ENCODE data around the gene CAMK2A.

CAMK2A gene

GRCh38 chr5:150245111-150245789 lies 44.3 kb downstream of the CAMK2A start:
- POLR2A ChIA-PET, result no interaction called here
- CTCF ChIA-PET, result interaction anchor here (0.5 kb wide), 1 partner anchor 28 kb away, joined by 3 read pairs; no protein-coding TSS in a partner anchor
- no peak for TF ChIP-seq ZNF610 (tag by site-specific recombination; IDR thresholded peaks at IDR 0.05; ENCODE audit: borderline replicate concordance)
- no peak for TF ChIP-seq ZNF529 (tag by site-specific recombination; IDR thresholded peaks at IDR 0.05; ENCODE audit: insufficient replicate concordance)
- TF ChIP-seq GFI1B (tag by site-specific recombination; IDR thresholded peaks at IDR 0.05), result no peak
- TF ChIP-seq ZNF626 (tag by site-specific recombination; IDR thresholded peaks at IDR 0.05), result no peak
- TF ChIP-seq ZNF146 (tag by site-specific recombination; IDR thresholded peaks at IDR 0.05), result no peak
- no peak for TF ChIP-seq REPIN1 (tag by site-specific recombination; IDR thresholded peaks at IDR 0.05; ENCODE audit: low read depth)
- no peak for TF ChIP-seq OVOL3 (tag by site-specific recombination; IDR thresholded peaks at IDR 0.05)
- TF ChIP-seq TRIM28 (IDR thresholded peaks at IDR 0.05; ENCODE audit: borderline replicate concordance, low read length), result no peak
- no peak for TF ChIP-seq ZBTB10 (tag by site-specific recombination; IDR thresholded peaks at IDR 0.05)
- TF ChIP-seq ZNF571 (tag by site-specific recombination; IDR thresholded peaks at IDR 0.05), result no peak
- no peak for TF ChIP-seq ZNF248 (tag by site-specific recombination; IDR thresholded peaks at IDR 0.05)
- no peak for TF ChIP-seq REST (tag by site-specific recombination; IDR thresholded peaks at IDR 0.05)
- no peak for TF ChIP-seq ZNF549 (tag by site-specific recombination; IDR thresholded peaks at IDR 0.05)
- no peak for TF ChIP-seq FEZF1 (tag by site-specific recombination; IDR thresholded peaks at IDR 0.05)
- TF ChIP-seq ZSCAN4 (tag by site-specific recombination; IDR thresholded peaks at IDR 0.05), result no peak
- TF ChIP-seq PRDM10 (tag by site-specific recombination; IDR thresholded peaks at IDR 0.05), result no peak
- no peak for TF ChIP-seq ZFP41 (tag by site-specific recombination; IDR thresholded peaks at IDR 0.05; ENCODE audit: borderline replicate concordance)
- no peak for TF ChIP-seq ZNF624 (tag by site-specific recombination; IDR thresholded peaks at IDR 0.05)
- TF ChIP-seq ZNF184 (tag by site-specific recombination; IDR thresholded peaks at IDR 0.05), result no peak
- Histone ChIP-seq H3K27ac (ENCODE audit: extremely low read depth, low read depth, low read length) (no peak overlapping the region), H3K9me3 (ENCODE audit: control insufficient read depth, insufficient read depth, low read depth, low read length) (no peaks in the 10 kb centered on the region), H3K4me3 (ENCODE audit: low read depth, low read length) (no peak overlapping the region), H3K4me1 (ENCODE audit: control insufficient read depth, insufficient read depth, low read length) (no peaks in the 10 kb centered on the region), H3K36me3 (ENCODE audit: control insufficient read depth in 2 of 2, insufficient read depth in 1 of 2, low read length in 2 of 2) (no peaks in the 10 kb centered on the region)

All from HEK293 (cell line).